Occipital lobe (tissue), 2 donors: ENCODE data around the gene ACP5. TPM values are rescaled to one million over a fixed set of nuclear protein-coding genes. Genes with fewer than 3 reads are reported as not detected.

Experiments used
- DNase-seq: peaks from one replicate; lab custom pipeline; 2025; lab: John Stamatoyannopoulos, UW
- total RNA-seq: library from RNA; depleted of rRNA; stranded (reverse); fragments of >200 nt; gene quantifications from one replicate; pipeline ENCODE4 v1.2.3, GENCODE V29; 2014

The ACP5 gene
- total RNA-seq, 1 donor from 2014 or later, result 0.78 TPM

- DNase-seq, result no peak
Observed at GRCh38 chr19:11547929-11548700, 29.3 kb downstream of the ACP5 start.

- no peak for DNase-seq
Observed at GRCh38 chr19:11541238-11541637, 36.2 kb downstream of the ACP5 start.

GRCh38 chr19:11540645-11541044, 36.8 kb downstream of the ACP5 start:
- no peak for DNase-seq

- no peak for DNase-seq
Observed at GRCh38 chr19:11539495-11540365, 37.7 kb downstream of the ACP5 start.

- DNase-seq, result no peak
Observed at GRCh38 chr19:11538232-11539036, 39.0 kb downstream of the ACP5 start, which contains the start of gene CNN1. Gene CNN1, plus strand, starts transcription at chr19:11538851. Its CDS starts 77 bp downstream, at chr19:11538928.

- DNase-seq, result peak; percentile 63
Observed at GRCh38 chr19:11535792-11536595, 41.5 kb downstream of the ACP5 start.

- no peak for DNase-seq
Observed at GRCh38 chr19:11534948-11535347, 42.5 kb downstream of the ACP5 start.

- no peak for DNase-seq
Observed at GRCh38 chr19:11534538-11534937, 42.9 kb downstream of the ACP5 start.

GRCh38 chr19:11530432-11530831, 47.0 kb downstream of the ACP5 start:
- peak; percentile 84 for DNase-seq

GRCh38 chr19:11528551-11529341, 48.7 kb downstream of the ACP5 start, which contains the start of gene ECSIT:
Gene ECSIT, minus strand, starts transcription at chr19:11529134. Its CDS starts 9,964 bp downstream, at chr19:11519170.
- peak; percentile 96 for DNase-seq

Other genes starting within 250 kb of the ACP5 start
- 24.0 TPM for gene RAB3D, start 238.0 kb downstream of the ACP5 start, total RNA-seq
- gene TMEM205, start 231.4 kb downstream of the ACP5 start, total RNA-seq, result 28.7 TPM
- gene CCDC159, start 231.1 kb downstream of the ACP5 start, total RNA-seq, result 2.3 TPM
- 28.2 TPM for gene PLPPR2, start 222.2 kb downstream of the ACP5 start, total RNA-seq
- gene SWSAP1, start 203.0 kb downstream of the ACP5 start, total RNA-seq, result 1.6 TPM
- 4.8 TPM for gene EPOR, start 193.3 kb downstream of the ACP5 start, total RNA-seq
- gene RGL3, start 158.3 kb downstream of the ACP5 start, total RNA-seq, result not detected
- 0.47 TPM for gene ODAD3, start 142.5 kb downstream of the ACP5 start, total RNA-seq
- gene PRKCSH, start 142.0 kb downstream of the ACP5 start, total RNA-seq, result 60.2 TPM
- 105 TPM for gene ELAVL3, start 96.6 kb downstream of the ACP5 start, total RNA-seq
- gene ZNF653, start 71.8 kb downstream of the ACP5 start, total RNA-seq, result 8.3 TPM
- 25.3 TPM for gene ECSIT, start 48.5 kb downstream of the ACP5 start, total RNA-seq
- not detected for gene CNN1, start 38.8 kb downstream of the ACP5 start, total RNA-seq
- 14.2 TPM for gene ELOF1, start 18.4 kb downstream of the ACP5 start, total RNA-seq
- 82.0 TPM for gene ZNF627, start 19.8 kb upstream of the ACP5 start, total RNA-seq
- gene ZNF823, start 161.3 kb upstream of the ACP5 start, total RNA-seq, result 18.6 TPM
- 70.2 TPM for gene ZNF441, start 189.4 kb upstream of the ACP5 start, total RNA-seq
- gene ZNF491, start 220.9 kb upstream of the ACP5 start, total RNA-seq, result 12.9 TPM
- 20.9 TPM for gene ZNF440, start 236.6 kb upstream of the ACP5 start, total RNA-seq